Suprapubic skin (tissue), 3 donors: ENCODE measurements around the gene SLC7A4.

Source experiments
- CTCF ChIP-seq, 2 donors: fragments of 200-600 bp in 1 of 2; fragments of 450-650 bp in 1 of 2; sonication (generic) in 1 of 2; IDR thresholded peaks; one replicate each; pipeline ENCODE4 v1.5.1; 2016 to 2019; ENCODE audit warnings: antibody characterized with exemption in 2 of 2, mild to moderate bottlenecking in 1 of 2, moderate library complexity in 1 of 2
- POLR2A ChIP-seq, 2 donors: fragments of 450-650 bp; IDR thresholded peaks; one replicate each; pipeline ENCODE4 v1.6.1; 2017; ENCODE audit warnings: antibody characterized with exemption in 2 of 2, mild to moderate bottlenecking in 2 of 2, moderate library complexity in 2 of 2

- TF ChIP-seq POLR2A (IDR thresholded peaks at IDR 0.05) (no peak), CTCF (IDR thresholded peaks at IDR 0.05) (no peak)
Observed at GRCh38 chr22:21069375-21069774, 37.0 kb upstream of the SLC7A4 start.
